Measurements from ENCODE around the gene ZNF90. TPM values are rescaled to one million over a fixed set of nuclear protein-coding genes. Genes with fewer than 3 reads are reported as not detected.

The ZNF90 gene
- not detected in 5 replicates for total RNA-seq (2022; extraction: Qiagen RNA extraction; ENCODE audit: low read depth)

DNA sequence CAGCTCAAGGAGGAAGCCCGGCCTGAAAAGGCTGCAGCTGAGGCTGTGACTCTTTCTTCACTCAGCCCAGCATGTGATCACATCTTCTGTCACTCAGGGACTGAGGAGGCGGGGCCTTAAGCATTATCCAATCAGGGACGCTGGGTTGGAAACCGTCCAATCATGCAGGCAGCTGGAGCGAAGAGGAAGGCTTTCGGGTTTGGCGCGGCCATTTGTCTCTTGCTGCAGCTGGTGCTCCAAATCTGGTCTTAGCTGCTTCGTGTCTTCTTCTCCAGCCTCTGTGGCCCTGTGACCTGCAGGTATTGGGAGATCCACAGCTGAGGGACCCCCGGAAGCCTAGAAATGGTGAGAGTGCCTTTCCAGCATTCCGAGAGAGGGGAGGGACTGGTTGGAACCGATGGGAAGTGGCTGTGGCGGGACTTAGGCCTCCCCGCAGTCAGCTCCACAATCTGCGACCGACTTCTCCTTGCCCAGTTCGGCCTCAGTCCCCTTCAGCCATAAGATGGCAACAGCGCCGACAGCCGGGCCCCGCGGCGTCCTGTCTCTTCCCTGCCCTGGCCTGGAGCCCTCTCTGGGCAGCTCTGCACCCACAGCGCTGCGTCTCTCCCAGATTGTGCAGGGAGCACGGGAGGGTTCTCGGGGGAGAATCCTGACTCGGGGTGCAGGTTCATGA, at the start of gene ZNF90:
Gene ZNF90 (plus strand): TSS at position 210 of the 673 bp plus-strand sequence. CDS start 133 bp downstream, at position 343.

DNA sequence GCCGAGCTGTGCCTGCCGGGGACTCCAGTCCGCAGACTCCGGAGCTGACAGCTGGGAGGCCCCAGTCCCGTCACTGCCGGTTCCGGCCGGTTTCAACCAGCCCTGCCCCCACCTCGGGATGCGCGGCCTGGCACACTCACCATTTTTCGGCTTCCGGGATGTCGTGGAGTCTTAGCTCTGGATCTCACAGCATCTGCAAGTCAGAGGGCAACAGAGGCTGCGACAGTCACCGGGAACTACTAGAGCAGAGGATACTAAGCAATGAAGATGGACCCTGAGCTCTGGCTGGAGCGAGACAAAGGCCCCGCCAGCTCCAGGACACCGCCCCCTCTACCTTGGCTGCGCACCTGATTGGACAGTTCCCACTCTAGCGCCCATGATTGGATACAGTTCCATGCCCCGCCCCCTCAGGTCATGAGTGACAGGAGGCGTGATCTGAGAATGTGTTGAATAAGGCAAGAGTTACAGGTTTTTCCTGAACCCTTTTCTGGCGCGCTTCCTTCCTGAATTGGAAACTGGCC, 38.5 kb upstream of the ZNF90 start, which contains the start of gene ZNF682:
Gene ZNF682 (minus strand): TSS at position 303 of the 521 bp plus-strand sequence. CDS start 160 bp downstream, at position 143.

GRCh38 chr19:20167020-20167644, 89.3 kb downstream of the ZNF90 start, which contains the start of gene ZNF486:
TSS of gene ZNF486 (plus strand) at chr19:20167214. CDS start at chr19:20167331, 117 bp downstream.

Other genes starting within 250 kb of the ZNF90 start
- gene ZNF253, start 212.1 kb upstream of the ZNF90 start, total RNA-seq (2022; extraction: Qiagen RNA extraction; ENCODE audit: low read depth) = not detected in 5 replicates
- not detected in 5 replicates for gene ZNF93, start 177.1 kb upstream of the ZNF90 start, total RNA-seq (2022; extraction: Qiagen RNA extraction; ENCODE audit: low read depth)
- not detected in 5 replicates for gene ZNF682, start 38.5 kb upstream of the ZNF90 start, total RNA-seq (2022; extraction: Qiagen RNA extraction; ENCODE audit: low read depth)
- gene ZNF486, start 89.2 kb downstream of the ZNF90 start, total RNA-seq (2022; extraction: Qiagen RNA extraction; ENCODE audit: low read depth) = not detected in 5 replicates

Data from A549 treated with ZK216348 at 1 μM for 4 hours (cell line).